HG03442 (cell line): Measurements from ENCODE around the gene CEP85L.
"Not testable (repeated sequence)": the region's sequence is repeated elsewhere in the genome, so short reads cannot be mapped to it uniquely, and the experiment has no call there.

Source experiments
- ATAC-seq: cut with Tn5 transposase; IDR thresholded peaks from one replicate; pipeline ENCODE4 v1.9.1; 2021; ENCODE audit warnings: mild to moderate bottlenecking, moderate library complexity; ENCODE audit not compliant: unreplicated experiment

CEP85L gene

GRCh38 chr6:118436482-118436881 is 214.9 kb downstream of the CEP85L start:
- ATAC-seq = no peak

DNA sequence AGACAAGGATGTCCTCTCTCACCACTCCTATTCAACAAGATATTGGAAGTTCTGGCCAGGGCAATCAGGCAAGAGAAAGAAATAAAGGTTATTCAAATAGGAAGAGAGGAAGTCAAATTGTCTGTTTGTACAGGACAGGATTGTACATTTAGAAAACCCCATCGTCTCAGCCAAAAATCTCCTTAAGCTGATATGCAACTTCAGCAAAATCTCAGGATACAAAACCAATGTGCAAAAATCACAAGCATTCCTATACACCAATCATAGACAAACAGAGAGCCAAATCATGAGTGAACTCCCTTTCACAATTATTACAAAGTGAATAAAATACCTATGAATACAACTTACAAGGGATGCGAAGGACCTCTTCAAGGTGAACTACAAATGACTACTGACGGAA is 217.2 kb downstream of the CEP85L start:
- not testable (repeated sequence) for ATAC-seq

GRCh38 chr6:118421312-118421711 is 230.1 kb downstream of the CEP85L start:
- not testable (repeated sequence) for ATAC-seq

GRCh38 chr6:118419448-118420394 is 231.7 kb downstream of the CEP85L start:
- no peak for ATAC-seq
